ENCODE measurements around the gene MAML2.

DNA sequence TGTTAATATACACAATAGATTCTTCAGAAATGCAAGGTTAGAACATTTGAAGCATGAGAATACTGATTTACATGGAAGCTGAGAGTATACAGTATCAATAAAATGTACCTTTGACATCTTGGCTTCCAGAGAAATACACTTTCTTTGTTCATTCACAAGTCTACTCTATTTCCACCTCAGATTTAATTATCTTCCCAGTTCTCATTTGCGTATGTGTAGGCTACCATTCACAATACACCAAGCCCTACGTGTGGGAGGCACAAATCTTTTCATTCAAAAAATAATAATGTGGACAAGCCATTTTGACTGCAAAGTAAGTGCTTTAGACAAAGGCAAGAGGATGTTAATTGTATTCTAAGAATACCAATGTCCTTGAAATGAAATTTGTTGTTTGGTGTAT, 286.4 kb downstream of the MAML2 start:
- TF ChIP-seq POLR2AphosphoS5 (IDR thresholded peaks at IDR 0.05) (no peak), POLR2A (IDR thresholded peaks at IDR 0.05) (no peak)
- TF ChIP-seq, protein P1, sequence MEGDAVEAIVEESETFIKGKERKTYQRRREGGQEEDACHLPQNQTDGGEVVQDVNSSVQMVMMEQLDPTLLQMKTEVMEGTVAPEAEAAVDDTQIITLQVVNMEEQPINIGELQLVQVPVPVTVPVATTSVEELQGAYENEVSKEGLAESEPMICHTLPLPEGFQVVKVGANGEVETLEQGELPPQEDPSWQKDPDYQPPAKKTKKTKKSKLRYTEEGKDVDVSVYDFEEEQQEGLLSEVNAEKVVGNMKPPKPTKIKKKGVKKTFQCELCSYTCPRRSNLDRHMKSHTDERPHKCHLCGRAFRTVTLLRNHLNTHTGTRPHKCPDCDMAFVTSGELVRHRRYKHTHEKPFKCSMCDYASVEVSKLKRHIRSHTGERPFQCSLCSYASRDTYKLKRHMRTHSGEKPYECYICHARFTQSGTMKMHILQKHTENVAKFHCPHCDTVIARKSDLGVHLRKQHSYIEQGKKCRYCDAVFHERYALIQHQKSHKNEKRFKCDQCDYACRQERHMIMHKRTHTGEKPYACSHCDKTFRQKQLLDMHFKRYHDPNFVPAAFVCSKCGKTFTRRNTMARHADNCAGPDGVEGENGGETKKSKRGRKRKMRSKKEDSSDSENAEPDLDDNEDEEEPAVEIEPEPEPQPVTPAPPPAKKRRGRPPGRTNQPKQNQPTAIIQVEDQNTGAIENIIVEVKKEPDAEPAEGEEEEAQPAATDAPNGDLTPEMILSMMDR (IDR thresholded peaks at IDR 0.05) = no peak

Data from stomach (tissue), 4 donors.